ENCODE measurements around the gene ZDHHC12.
"Not testable (repeated sequence)": the region's sequence is repeated elsewhere in the genome, so short reads cannot be mapped to it uniquely, and the experiment has no call there.

ZDHHC12 gene

GRCh38 chr9:128707446-128707845 lies 16.5 kb downstream of the ZDHHC12 start:
- DNase-seq (ENCODE audit: low read depth), result no peak

- no peak for DNase-seq (ENCODE audit: low read depth)
Measured at GRCh38 chr9:128706671-128707381, 17.1 kb downstream of the ZDHHC12 start.

DNA sequence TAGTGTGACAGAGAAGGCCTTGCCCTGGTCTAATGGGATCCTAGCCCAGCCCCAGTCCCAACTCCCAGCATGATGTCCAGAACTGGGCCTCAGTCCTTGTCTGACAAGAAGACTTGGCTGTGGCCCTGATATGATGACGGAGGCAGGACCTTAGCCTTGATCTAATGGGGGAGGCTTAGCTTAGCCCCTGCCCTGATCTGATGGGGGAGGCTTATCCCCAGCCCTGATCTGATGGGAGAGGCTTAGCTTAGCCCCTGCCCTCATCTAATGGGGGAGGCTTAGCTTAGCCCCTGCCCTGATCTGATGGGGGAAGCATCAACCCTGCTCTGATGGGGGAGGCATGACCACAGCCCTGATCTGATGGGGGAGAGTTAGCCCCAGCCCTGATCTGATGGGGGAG lies 17.9 kb downstream of the ZDHHC12 start:
- no peak for DNase-seq (ENCODE audit: low read depth)

- no peak for DNase-seq (ENCODE audit: low read depth)
Measured at GRCh38 chr9:128705051-128705965, 18.6 kb downstream of the ZDHHC12 start.

GRCh38 chr9:128704356-128704670 lies 19.6 kb downstream of the ZDHHC12 start:
- DNase-seq (ENCODE audit: low read depth), result no peak

DNA sequence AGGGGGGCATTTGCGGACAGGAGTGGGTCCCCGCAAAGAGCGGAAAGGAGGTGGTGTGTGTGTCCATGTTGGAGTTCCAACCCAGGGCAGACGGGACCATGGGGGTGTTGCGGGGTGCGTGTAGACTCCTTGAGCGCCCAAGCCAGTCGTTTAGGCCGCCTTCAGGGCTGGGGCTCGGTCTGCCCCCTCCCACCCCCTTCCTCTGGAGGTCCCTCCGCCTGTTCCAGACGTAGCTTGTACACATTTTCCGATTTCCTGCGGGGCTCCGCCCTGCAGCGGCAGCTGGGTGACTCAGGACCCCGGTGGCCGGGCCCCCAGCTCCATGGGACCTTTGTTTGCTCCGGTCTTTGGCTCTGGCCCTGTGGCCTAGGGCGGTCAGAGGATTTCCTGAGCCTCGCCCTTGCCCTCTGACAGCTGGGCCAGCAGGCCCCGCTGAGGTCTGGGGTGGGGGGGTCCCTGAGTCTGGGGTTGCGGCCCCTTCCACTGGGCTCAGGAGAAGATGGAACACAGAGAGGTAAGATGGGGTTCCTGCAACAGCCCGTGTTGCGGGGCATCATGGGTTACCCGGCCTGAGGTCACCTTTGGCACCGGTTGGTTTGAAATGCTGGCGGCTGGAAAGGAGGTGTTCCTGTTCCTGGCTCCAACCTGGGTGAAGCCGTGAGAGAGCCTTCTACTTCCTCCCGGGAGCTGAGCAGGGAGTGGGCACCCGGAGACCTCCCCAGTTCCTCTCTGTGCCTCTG lies 20.1 kb downstream of the ZDHHC12 start:
- no peak for DNase-seq (ENCODE audit: low read depth)

- DNase-seq (ENCODE audit: low read depth), result no peak
Measured at GRCh38 chr9:128702949-128703615, 20.8 kb downstream of the ZDHHC12 start.

GRCh38 chr9:128702445-128702948 lies 21.4 kb downstream of the ZDHHC12 start, which contains the start of gene PKN3:
Gene PKN3 (plus strand): TSS chr9:128702503. CDS start chr9:128702916, 413 bp downstream.
- DNase-seq (ENCODE audit: low read depth), result peak; percentile 62

- DNase-seq (ENCODE audit: low read depth), result no peak
Measured at GRCh38 chr9:128701227-128701854, 22.6 kb downstream of the ZDHHC12 start.

DNA sequence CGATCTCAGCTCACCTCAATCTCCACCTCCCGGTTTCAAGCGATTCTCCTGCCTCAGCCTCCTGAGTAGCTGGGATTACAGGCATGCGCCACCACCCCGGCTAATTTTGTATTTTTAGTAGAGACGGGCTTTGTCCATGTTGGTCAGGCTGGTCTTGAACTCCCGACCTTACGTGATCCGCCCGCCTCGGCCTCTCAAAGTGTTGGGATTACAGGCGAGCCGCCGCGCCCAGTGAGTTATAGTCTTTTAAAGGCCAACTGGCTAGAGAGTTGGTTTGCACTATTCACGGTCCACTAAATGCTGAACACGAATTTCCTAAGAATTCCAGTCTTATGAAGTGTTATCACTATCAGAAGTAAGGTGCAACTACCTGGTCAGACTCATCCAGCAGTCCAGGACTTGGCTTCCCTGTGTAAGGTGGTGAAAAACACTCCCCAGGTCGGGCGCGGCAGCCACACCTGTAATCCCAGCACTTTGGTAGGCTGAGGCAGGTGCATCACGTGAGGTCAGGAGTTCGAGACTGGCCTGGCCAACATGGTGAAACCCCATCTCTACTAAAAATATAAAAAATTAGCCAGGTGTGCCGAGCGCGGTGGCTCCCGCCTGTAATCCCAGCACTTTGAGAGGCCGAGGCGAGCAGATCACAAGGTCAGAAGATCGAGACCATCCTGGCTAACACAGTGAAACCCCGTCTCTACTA lies 24.7 kb downstream of the ZDHHC12 start:
- not testable (repeated sequence) for DNase-seq (ENCODE audit: low read depth)

DNA sequence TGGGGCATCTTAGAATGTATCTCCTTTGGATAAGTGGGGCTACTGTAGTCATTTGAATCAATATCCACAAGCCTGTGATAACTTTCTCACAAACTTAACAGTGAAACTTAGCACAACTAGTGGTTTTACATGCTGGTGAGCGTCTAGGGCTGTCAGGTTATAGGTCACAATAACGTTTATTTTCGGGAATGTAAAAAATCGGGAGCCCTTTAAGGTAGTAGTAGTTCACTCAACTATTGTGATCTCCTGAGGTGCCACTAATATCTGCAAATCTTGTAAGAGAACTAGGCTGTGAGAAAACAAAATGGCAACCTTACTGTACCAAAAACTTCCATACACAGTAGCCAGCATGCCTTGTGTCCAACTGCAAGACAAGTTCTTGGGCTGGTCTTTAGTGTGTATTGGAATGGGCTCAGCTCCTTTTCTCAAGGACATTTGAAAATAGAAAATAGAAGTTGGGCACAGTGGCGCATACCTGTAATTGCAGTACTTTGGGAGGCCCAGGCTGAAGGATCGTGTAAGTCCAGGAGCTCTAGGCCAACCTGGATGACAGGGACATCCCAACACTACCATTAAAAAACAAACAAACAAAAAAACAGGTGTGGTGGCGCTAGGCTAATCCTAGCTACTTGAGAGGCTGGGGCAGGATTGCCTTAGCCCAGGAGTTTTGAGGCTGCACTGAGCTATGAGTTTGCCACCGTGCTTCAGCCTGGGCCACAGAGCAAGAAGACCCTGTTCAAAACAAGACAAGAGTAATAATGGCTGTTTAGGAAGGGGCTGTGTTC lies 26.8 kb downstream of the ZDHHC12 start:
- no peak for DNase-seq (ENCODE audit: low read depth)

DNA sequence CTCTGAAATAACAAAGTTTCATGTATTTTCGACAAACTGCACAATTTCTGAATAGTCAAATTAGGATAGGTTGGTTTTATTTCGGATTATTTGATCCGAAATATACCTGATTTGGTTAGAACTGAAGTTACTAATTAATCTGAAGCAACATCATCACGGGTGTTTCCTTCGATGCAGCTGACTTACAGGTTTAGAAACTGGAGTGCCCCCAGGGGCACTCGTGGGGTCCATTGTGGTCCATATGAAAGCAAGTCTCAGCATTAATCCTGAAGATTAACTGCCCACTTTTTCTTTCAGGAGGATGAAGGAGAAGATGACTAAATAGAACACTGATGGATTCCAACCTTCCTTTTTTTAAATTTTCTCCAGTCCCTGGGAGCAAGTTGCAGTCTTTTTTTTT lies 29.6 kb downstream of the ZDHHC12 start:
- no peak for DNase-seq (ENCODE audit: low read depth)

GRCh38 chr9:128693738-128694137 lies 30.2 kb downstream of the ZDHHC12 start:
- DNase-seq (ENCODE audit: low read depth), result not testable (repeated sequence)

GRCh38 chr9:128690684-128691034 lies 33.3 kb downstream of the ZDHHC12 start:
- no peak for DNase-seq (ENCODE audit: low read depth)

- peak; percentile 55 for DNase-seq (ENCODE audit: low read depth)
Measured at GRCh38 chr9:128689820-128690683, 33.9 kb downstream of the ZDHHC12 start.

DNA sequence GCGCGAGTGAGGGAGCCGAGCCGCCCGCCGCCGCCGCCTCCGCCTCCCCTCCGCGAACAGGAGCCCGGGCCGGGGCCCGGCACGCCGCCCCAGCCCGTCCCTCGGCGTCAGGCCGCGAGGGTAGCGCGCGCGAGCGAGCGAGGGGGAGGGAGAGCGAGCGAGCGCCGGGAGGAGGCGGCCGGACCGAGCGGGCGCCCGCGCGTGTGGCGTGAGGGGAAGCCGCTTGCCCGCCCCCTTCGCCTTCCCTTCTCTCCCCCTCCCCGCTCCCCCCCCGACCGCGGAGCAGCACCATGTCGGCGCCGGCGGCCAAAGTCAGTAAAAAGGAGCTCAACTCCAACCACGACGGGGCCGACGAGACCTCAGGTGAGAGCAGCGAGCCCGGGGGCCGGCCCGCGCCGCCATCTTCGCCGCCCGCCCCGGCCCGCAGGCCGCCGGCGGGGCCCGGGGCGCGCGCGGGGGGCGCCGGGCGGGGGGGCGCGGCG lies 34.6 kb downstream of the ZDHHC12 start:
- peak; percentile 59 for DNase-seq (ENCODE audit: low read depth)

- peak; percentile 87 for DNase-seq (ENCODE audit: low read depth)
Measured at GRCh38 chr9:128688501-128689292, 35.2 kb downstream of the ZDHHC12 start, which contains the start of gene SET. Gene SET (plus strand): TSS chr9:128689222. CDS start chr9:128689583, 361 bp downstream.

DNA sequence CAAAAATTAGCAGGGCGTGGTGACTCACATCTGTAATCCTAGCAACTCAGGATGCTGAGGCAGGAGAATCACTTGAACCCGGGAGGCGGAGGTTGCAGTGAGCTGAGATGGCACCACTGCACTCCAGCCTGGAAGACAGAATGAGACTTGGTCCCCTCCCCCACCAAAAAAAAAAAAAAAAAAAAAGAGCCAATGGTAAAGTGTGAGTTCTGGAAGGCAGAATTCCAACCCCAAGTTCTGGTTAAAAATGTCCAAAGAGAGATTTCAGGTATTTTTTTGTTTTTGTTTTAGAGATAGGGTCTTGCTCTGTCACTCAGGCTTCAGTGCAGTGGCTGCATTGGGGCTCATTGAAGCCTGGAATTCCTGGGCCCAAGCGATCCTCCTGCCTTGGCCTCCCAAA lies 36.5 kb downstream of the ZDHHC12 start:
- no peak for DNase-seq (ENCODE audit: low read depth)

All from T-helper 22 cell (primary cell).